HCT116 (cell line): Measurements from ENCODE around the gene ZFR2. TPM values are rescaled to one million over a fixed set of nuclear protein-coding genes. Genes with fewer than 3 reads are reported as not detected.

Experiments
- ATAC-seq: fragments of 200-7000 bp; cut with Tn5 transposase; 2 replicates; pipeline ENCODE4 v1.9.1; 2020; ENCODE audit warnings: mild to moderate bottlenecking, moderate library complexity
- BruUV-seq: library from RNA; stranded (reverse); fragments of 400-500 nt; replicated peaks from 2 replicates; lab custom pipeline; 2021; lab: Mats Ljungman, UMichigan
- CTCF ChIA-PET: fragments of 300-600 bp; sonication (Branson Sonifier 250); formaldehyde crosslinking; loops from one replicate; lab custom pipeline; 2021; ENCODE audit warnings: antibody characterized with exemption; lab: Charles Lee
- POLR2A ChIA-PET: fragments of 300-600, 350-600 bp; sonication (Branson Sonifier 250); formaldehyde crosslinking; loops from one replicate; lab custom pipeline; 2021; ENCODE audit warnings: antibody characterized with exemption; lab: Charles Lee
- RAD21 ChIA-PET, 2 experiments: fragments of 300-600 bp; sonication (Branson Sonifier 250); formaldehyde crosslinking; loops; one replicate each; lab custom pipeline; 2023; ENCODE audit warnings: low total read pairs in 2 of 2; ENCODE audit not compliant: uncharacterized antibody in 2 of 2, unreplicated experiment in 2 of 2, low non-redundant PET in 1 of 2; lab: Charles Lee
- DNase-seq: peaks from one replicate; pipeline ENCODE4 v3.0.0-alpha.2; 2010; ENCODE audit warnings: low read depth, low spot score
- H2AFZ ChIP-seq: fragments of 200-600 bp; shearing (Covaris generic), sonication (generic); 2 replicates; pipeline ENCODE4 v1.6.1; 2017; ENCODE audit warnings: low read depth, mixed run types, mixed read lengths, antibody characterized with exemption, low read length; ENCODE audit not compliant: poor library complexity, severe bottlenecking
- H3K27ac ChIP-seq: 2 replicates; pipeline ENCODE4 v1.5.1; 2012; ENCODE audit warnings: low read depth, low read length
- H3K27me3 ChIP-seq: fragments of 200-600 bp; sonication (generic); 2 replicates; pipeline ENCODE4 v1.6.1; 2016; ENCODE audit warnings: mixed run types, low read length, mixed read lengths; ENCODE audit not compliant: insufficient read depth
- H3K36me3 ChIP-seq, 2 experiments: fragments of 200-500 bp in 1 of 2; fragments of 200-600 bp in 1 of 2; sonication (Bioruptor generic) in 1 of 2; sonication (generic) in 1 of 2; 2 replicates each; pipeline versions ENCODE4 v1.5.1 to v1.6.1; 2014 to 2016; ENCODE audit warnings: low read length in 2 of 2, inconsistent platforms in 1 of 2, mixed read lengths in 1 of 2, mixed run types in 1 of 2; ENCODE audit not compliant: insufficient read depth in 2 of 2, control insufficient read depth in 1 of 2
- H3K4me1 ChIP-seq, 2 experiments: fragments of 200-600 bp in 1 of 2; sonication (generic) in 1 of 2; 2 replicates each; pipeline versions ENCODE4 v1.5.1 to v1.6.1; 2012 to 2017; ENCODE audit warnings: low read length in 2 of 2, inconsistent platforms in 1 of 2, mild to moderate bottlenecking in 1 of 2, mixed read lengths in 1 of 2, mixed run types in 1 of 2, moderate library complexity in 1 of 2; ENCODE audit not compliant: insufficient read depth in 2 of 2, control insufficient read depth in 1 of 2
- H3K4me2 ChIP-seq: fragments of 200-600 bp; sonication (generic); 2 replicates; pipeline ENCODE4 v1.6.1; 2017; ENCODE audit warnings: mixed run types, low read length, mixed read lengths
- H3K4me3 ChIP-seq, 2 experiments: fragments of 200-600 bp in 1 of 2; sonication (generic) in 1 of 2; replicated peaks in 1 of 2; 2 replicates each; pipeline ENCODE4 v1.5.1; 2011 to 2016; ENCODE audit warnings: low read length in 2 of 2, control low read depth in 1 of 2, low read depth in 1 of 2, mild to moderate bottlenecking in 1 of 2, mixed read lengths in 1 of 2, mixed run types in 1 of 2
- H3K79me2 ChIP-seq: fragments of 200-600 bp; sonication (generic); 2 replicates; pipeline ENCODE4 v1.6.1; 2017; ENCODE audit warnings: mild to moderate bottlenecking, mixed run types, low read length, moderate library complexity, mixed read lengths; ENCODE audit not compliant: insufficient read depth
- H3K9ac ChIP-seq: fragments of 200-600 bp; sonication (generic); 2 replicates; pipeline ENCODE4 v1.6.1; 2016; ENCODE audit warnings: low read length, mixed read lengths
- H3K9me2 ChIP-seq: fragments of 200-600 bp; sonication (generic), shearing (Covaris generic); 2 replicates; pipeline ENCODE4 v1.6.1; 2017; ENCODE audit warnings: mixed run types, mild to moderate bottlenecking, moderate library complexity; ENCODE audit not compliant: insufficient read depth
- H3K9me3 ChIP-seq, 2 experiments: fragments of 200-500 bp in 1 of 2; fragments of 200-600 bp in 1 of 2; sonication (Bioruptor generic) in 1 of 2; sonication (generic) in 1 of 2; 2 replicates each; pipeline ENCODE4 v1.6.1; 2014 to 2017; ENCODE audit warnings: low read length in 2 of 2, mixed read lengths in 2 of 2, inconsistent platforms in 1 of 2, low read depth in 1 of 2, mild to moderate bottlenecking in 1 of 2, mixed run types in 1 of 2, moderate library complexity in 1 of 2; ENCODE audit not compliant: control insufficient read depth in 1 of 2, insufficient read depth in 1 of 2
- H4K20me1 ChIP-seq: fragments of 200-600 bp; sonication (generic), shearing (Covaris generic); 2 replicates; pipeline ENCODE4 v1.6.1; 2017; ENCODE audit warnings: mixed run types, mild to moderate bottlenecking, moderate library complexity; ENCODE audit not compliant: insufficient read depth
- ATF3 ChIP-seq: IDR thresholded peaks from 2 replicates; pipeline ENCODE4 v1.6.1; 2012
- EGR1 ChIP-seq: IDR thresholded peaks from 2 replicates; pipeline ENCODE4 v1.6.1; 2012; ENCODE audit warnings: low read depth
- ELF1 ChIP-seq: IDR thresholded peaks from 2 replicates; pipeline ENCODE4 v1.6.1; 2012; ENCODE audit warnings: low read depth, borderline replicate concordance
- JUND ChIP-seq: IDR thresholded peaks from 2 replicates; pipeline ENCODE4 v1.6.1; 2012
- POLR2A ChIP-seq: IDR thresholded peaks from 2 replicates; pipeline ENCODE4 v1.7.0; 2011; ENCODE audit warnings: borderline replicate concordance; ENCODE audit not compliant: insufficient read depth, insufficient read length; ENCODE audit errors: extremely low read depth
- POLR2AphosphoS5 ChIP-seq: IDR thresholded peaks from 2 replicates; pipeline ENCODE4 v1.6.1; 2011; ENCODE audit warnings: mild to moderate bottlenecking, low read depth, low read length, moderate library complexity
- TCF7L2 ChIP-seq: IDR thresholded peaks from 2 replicates; pipeline ENCODE4 v1.7.0; 2011; ENCODE audit warnings: borderline replicate concordance, inconsistent platforms; ENCODE audit not compliant: insufficient read depth, insufficient read length; ENCODE audit errors: extremely low read depth
- ZBTB33 ChIP-seq: IDR thresholded peaks from 2 replicates; pipeline ENCODE4 v1.6.1; 2011; ENCODE audit warnings: mild to moderate bottlenecking, low read length, moderate library complexity; ENCODE audit not compliant: insufficient replicate concordance; ENCODE audit errors: extremely low read depth
- ZFX ChIP-seq: fragments of 450-650 bp; IDR thresholded peaks from 2 replicates; pipeline ENCODE4 v1.6.1; 2017
- intact Hi-C: fragments of 100-400 bp; cut with micrococcal nuclease; formaldehyde crosslinking; loops from 2 replicates; pipeline ENCODE4 v1.10.0; 2022
- total RNA-seq: library from RNA; stranded (reverse); gene quantifications from one replicate; pipeline ENCODE4 v1.2.1, GENCODE V29; 2021; ENCODE audit not compliant: unreplicated experiment

Gene ZFR2
- total RNA-seq, 1 experiment from 2014 or later = 0.34 TPM

GRCh38 chr19:3771906-3772455, 96.9 kb downstream of the ZFR2 start, which contains the start of gene RAX2:
Gene RAX2 (minus strand): TSS chr19:3772228. CDS start chr19:3771742, 486 bp downstream.
- Histone ChIP-seq H3K9ac (no peak within 1 kb of the TSS), H3K9me3 (no peaks in the 10 kb centered on the region)
- CTCF ChIA-PET = no interaction called here
- TF ChIP-seq ZFX (no peak), TCF7L2 (no peak), EGR1 (no peak), ZBTB33 (no peak), JUND (no peak), ELF1 (no peak), POLR2A (no peak), POLR2AphosphoS5 (no peak), ATF3 (no peak)
- TF ChIP-seq, all 23 proteins: peak for 0
- H3K79me2 ChIP-seq = no peaks in the 10 kb centered on the region
- no peak within 1 kb of the TSS for H2AFZ ChIP-seq
- H3K27me3 ChIP-seq = no peaks in the 10 kb centered on the region
- DNase-seq (no peak), ATAC-seq (no peak)
- ChIA-PET POLR2A (interaction anchor here (0.6 to 1.2 kb wide), 2 partner anchors 9 to 191 kb away, joined by 4 to 5 read pairs; partner anchors contain the start of gene MRPL54), RAD21 (no interaction called here)
- no peaks in the 10 kb centered on the region; a peak in 2 of 4 replicates for H3K36me3 ChIP-seq
- no peaks in the 10 kb centered on the region for H3K4me1 ChIP-seq
- no peaks in the 10 kb centered on the region for H3K9me2 ChIP-seq
- H3K4me3 ChIP-seq = no peak within 1 kb of the TSS
- BruUV-seq = no TSS peak
- H4K20me1 ChIP-seq = no peaks in the 10 kb centered on the region
- H3K4me2 ChIP-seq = no peak within 1 kb of the TSS
- intact Hi-C loops = no loop called here
- H3K27ac ChIP-seq = no peak within 1 kb of the TSS
